ENCODE measurements around the gene HYAL2. TPM values are rescaled to one million over a fixed set of nuclear protein-coding genes. Genes with fewer than 3 reads are reported as not detected.

The HYAL2 gene
- total and polyA plus RNA-seq, 9 of the 15 experiments (the other 6 are each of a cell fraction or from before 2014, with no cell fraction given), result 0.36 to 22.7 (median 11.4) TPM; not detected in 1

- intact Hi-C loops (cut with micrococcal nuclease), result loop anchor here (2.0 kb wide), 1 partner anchor 136 kb away; no protein-coding TSS in a partner anchor
- in situ Hi-C loops (cut with MboI), result no loop called here
- H3K79me2 ChIP-seq (ENCODE audit: control insufficient read depth, insufficient read depth, low read length), result peaks cover 22% of the 10 kb centered on the region
- H3K36me3 ChIP-seq (ENCODE audit: control insufficient read depth, insufficient read depth, low read length), result peaks cover 35% of the 10 kb centered on the region; the same call in 1 of the 3 replicates
- no TSS peak for BruUV-seq (replicated peaks)
- H3K4me3 ChIP-seq, result no peak overlapping the region
- no peak overlapping the region for H2AFZ ChIP-seq (ENCODE audit: low read depth, low read length)
- H3K4me2 ChIP-seq (ENCODE audit: insufficient read depth, low read length), result no peak overlapping the region
- H3K9ac ChIP-seq (ENCODE audit: insufficient read depth in 1 of 2, low read depth in 2 of 2, low read length in 2 of 2), result no peak overlapping the region
- no peaks in the 10 kb centered on the region for H3K9me1 ChIP-seq (ENCODE audit: control insufficient read depth, insufficient read depth, low read length)
- POLR2A ChIA-PET, result no interaction called here
- WGBS (ENCODE audit: insufficient coverage, low coverage, missing lambda C conversion rate), result no CpG with 5 or more reads among the region's 2 CpGs
- H3K27me3 ChIP-seq (ENCODE audit: control insufficient read depth in 2 of 2, insufficient read depth in 2 of 2, low read length in 2 of 2), result no peaks in the 10 kb centered on the region
- peaks cover 21 to 47% of the 10 kb centered on the region in 2 experiments; a peak in 4 of 5 replicates for H3K4me1 ChIP-seq (replicated peaks in 1 of 2; ENCODE audit: control insufficient read depth in 2 of 2, insufficient read depth in 2 of 2, low read length in 2 of 2)
- DNase-seq (ENCODE audit: extremely low read depth in 1 of 4, low spot score in 3 of 4) (no peak), ATAC-seq (no peak), FAIRE-seq (no peak)
- no peak overlapping the region for H3K27ac ChIP-seq (ENCODE audit: extremely low read depth, low read depth, low read length)
- TF ChIP-seq ZBTB43 (CRISPR knock-in tag; IDR thresholded peaks at IDR 0.05) (no peak), ZNF174 (CRISPR knock-in tag; IDR thresholded peaks at IDR 0.05) (no peak), TCF15 (CRISPR knock-in tag; IDR thresholded peaks at IDR 0.05) (no peak), GATAD2A (IDR thresholded peaks at IDR 0.05) (no peak), ZNF354B (CRISPR knock-in tag; IDR thresholded peaks at IDR 0.05) (no peak), HDAC1 (IDR thresholded peaks at IDR 0.05) (no peak)
- no peaks in the 10 kb centered on the region for H3K9me3 ChIP-seq (replicated peaks; ENCODE audit: control insufficient read depth, insufficient read depth, low read depth, low read length)
- CTCF ChIA-PET (ENCODE audit: low intra/inter-chr PET ratio), result interaction anchor here (1.4 to 2.1 kb wide), 2 partner anchors 51 to 98 kb away, joined by 6 read pairs; no protein-coding TSS in a partner anchor
- H4K20me1 ChIP-seq (replicated peaks; ENCODE audit: control insufficient read depth, insufficient read depth, low read length), result no peaks in the 10 kb centered on the region
Measured at GRCh38 chr3:50325113-50325480, 2.6 kb upstream of the HYAL2 start.
